AG04450 (cell line): ENCODE measurements around the gene DNM3. TPM values are rescaled to one million over a fixed set of nuclear protein-coding genes. Genes with fewer than 3 reads are reported as not detected.

Experiments used
- CTCF ChIA-PET: fragments of 300-600, 350-600 bp; formaldehyde crosslinking; extraction: SDS; loops from one replicate; lab custom pipeline; 2022; ENCODE audit warnings: antibody characterized with exemption, inconsistent platforms; lab: Charles Lee
- POLR2A ChIA-PET: fragments of 350-600 bp; formaldehyde crosslinking; extraction: SDS; loops from one replicate; lab custom pipeline; 2021; ENCODE audit warnings: antibody characterized with exemption, inconsistent platforms; lab: Yijun Ruan, JAX
- DNase-seq: peaks from one replicate; pipeline ENCODE4 v3.0.0-alpha.2; 2011; ENCODE audit warnings: low read depth, low spot score
- H3K27ac ChIP-seq: one replicate; pipeline ENCODE4 v1.5.1; 2012; ENCODE audit warnings: low read depth, low read length, control low read depth
- H3K27me3 ChIP-seq: one replicate; pipeline ENCODE4 v1.6.0; 2012; ENCODE audit warnings: low read length; ENCODE audit not compliant: control insufficient read depth, insufficient read depth
- H3K4me3 ChIP-seq: 2 replicates; pipeline ENCODE4 v1.5.1; 2011; ENCODE audit warnings: mild to moderate bottlenecking, low read depth, low read length, control low read depth
- H3K9me3 ChIP-seq: 2 replicates; pipeline ENCODE4 v1.5.1; 2012; ENCODE audit warnings: low read length; ENCODE audit not compliant: control insufficient read depth, insufficient read depth
- polyA plus RNA-seq: library from polyadenylated mRNA; depleted of rRNA; stranded (reverse); fragments of >200 nt; gene quantifications from 2 replicates; pipeline ENCODE4 v1.2.3, GENCODE V29; 2011
- TF ChIP-seq, protein P1 (sequence below): IDR thresholded peaks from 2 replicates; pipeline ENCODE4 v1.5.1; 2011; ENCODE audit warnings: low read depth, low read length, control low read depth, inconsistent platforms

DNM3 gene
- polyA plus RNA-seq, 1 experiment: 0.37 TPM

DNA sequence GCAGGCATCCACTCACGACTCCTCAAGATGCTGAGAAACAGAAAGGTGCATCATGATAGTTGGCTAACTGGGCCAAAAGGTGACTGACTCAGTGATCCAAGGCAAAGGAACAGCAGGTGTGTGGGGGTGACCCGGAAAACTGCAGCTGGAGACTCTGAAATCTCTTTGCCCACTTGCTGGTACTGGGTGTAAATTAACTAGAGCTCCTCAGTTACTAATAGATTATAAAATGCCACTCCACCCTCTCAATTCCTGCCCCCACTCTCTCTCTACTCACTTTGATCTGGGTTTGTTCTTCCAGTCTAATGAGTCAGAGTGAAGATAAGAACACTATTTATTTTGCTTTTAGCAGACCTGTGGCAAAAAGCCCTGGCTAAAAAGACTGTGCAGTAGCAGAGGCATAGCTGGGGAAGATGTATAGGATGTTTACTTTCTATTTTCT lies 609.7 kb downstream of the DNM3 start:
- Histone ChIP-seq H3K9me3 (no peaks in the 10 kb centered on the region), H3K4me3 (no peak overlapping the region), H3K27me3 (peaks cover 11% of the 10 kb centered on the region), H3K27ac (no peak overlapping the region)
- POLR2A ChIA-PET: interaction anchor here (0.7 to 1.0 kb wide), 2 partner anchors 81 to 338 kb away, joined by 3 to 14 read pairs; no protein-coding TSS in a partner anchor
- DNase-seq: peak; percentile 29
- TF ChIP-seq, protein P1, sequence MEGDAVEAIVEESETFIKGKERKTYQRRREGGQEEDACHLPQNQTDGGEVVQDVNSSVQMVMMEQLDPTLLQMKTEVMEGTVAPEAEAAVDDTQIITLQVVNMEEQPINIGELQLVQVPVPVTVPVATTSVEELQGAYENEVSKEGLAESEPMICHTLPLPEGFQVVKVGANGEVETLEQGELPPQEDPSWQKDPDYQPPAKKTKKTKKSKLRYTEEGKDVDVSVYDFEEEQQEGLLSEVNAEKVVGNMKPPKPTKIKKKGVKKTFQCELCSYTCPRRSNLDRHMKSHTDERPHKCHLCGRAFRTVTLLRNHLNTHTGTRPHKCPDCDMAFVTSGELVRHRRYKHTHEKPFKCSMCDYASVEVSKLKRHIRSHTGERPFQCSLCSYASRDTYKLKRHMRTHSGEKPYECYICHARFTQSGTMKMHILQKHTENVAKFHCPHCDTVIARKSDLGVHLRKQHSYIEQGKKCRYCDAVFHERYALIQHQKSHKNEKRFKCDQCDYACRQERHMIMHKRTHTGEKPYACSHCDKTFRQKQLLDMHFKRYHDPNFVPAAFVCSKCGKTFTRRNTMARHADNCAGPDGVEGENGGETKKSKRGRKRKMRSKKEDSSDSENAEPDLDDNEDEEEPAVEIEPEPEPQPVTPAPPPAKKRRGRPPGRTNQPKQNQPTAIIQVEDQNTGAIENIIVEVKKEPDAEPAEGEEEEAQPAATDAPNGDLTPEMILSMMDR: no peak
- CTCF ChIA-PET: interaction anchor here (0.5 to 5.0 kb wide), 16 partner anchors 8 to 649 kb away, joined by 3 to 66 read pairs (median 5); no protein-coding TSS in a partner anchor

DNA sequence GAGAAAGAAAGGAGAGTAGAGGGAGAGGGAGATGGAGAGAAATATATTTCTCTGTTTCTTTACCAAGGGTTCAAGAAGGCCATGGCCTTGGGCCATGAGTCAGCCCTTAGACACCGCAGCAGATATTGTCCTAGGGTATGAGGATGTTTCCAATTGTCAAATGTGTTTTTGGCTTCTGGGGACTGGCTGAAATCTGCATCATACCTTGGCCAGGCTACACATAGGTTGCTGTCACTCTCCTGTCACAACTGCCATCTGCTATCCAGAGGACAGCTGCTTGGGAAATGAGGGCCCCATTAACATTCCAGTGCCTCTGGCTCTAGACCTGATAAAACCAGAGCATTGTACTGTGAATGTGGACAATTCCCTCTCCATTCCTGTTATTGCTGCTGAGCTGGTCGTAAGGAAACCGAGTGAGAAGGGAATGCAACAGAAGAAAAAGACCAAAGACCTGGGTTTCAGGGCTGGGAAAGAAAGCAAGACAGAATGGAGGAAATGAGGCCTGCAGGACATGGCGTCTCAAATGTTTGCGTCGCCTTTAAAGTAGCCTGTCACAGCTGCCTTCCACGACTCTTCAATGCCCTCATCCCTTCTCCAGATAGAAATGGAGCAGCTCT lies 611.3 kb downstream of the DNM3 start:
- TF ChIP-seq, protein P1: no peak
- no peak for DNase-seq
- ChIA-PET POLR2A (no interaction called here), CTCF (interaction anchor here (0.9 to 5.0 kb wide), 3 partner anchors 267 to 450 kb away, joined by 5 to 26 read pairs (median 5); no protein-coding TSS in a partner anchor)
- no peak overlapping the region for H3K4me3 ChIP-seq
- no peak overlapping the region for H3K27ac ChIP-seq
- H3K9me3 ChIP-seq: no peaks in the 10 kb centered on the region
- H3K27me3 ChIP-seq: peaks cover 13% of the 10 kb centered on the region

DNA sequence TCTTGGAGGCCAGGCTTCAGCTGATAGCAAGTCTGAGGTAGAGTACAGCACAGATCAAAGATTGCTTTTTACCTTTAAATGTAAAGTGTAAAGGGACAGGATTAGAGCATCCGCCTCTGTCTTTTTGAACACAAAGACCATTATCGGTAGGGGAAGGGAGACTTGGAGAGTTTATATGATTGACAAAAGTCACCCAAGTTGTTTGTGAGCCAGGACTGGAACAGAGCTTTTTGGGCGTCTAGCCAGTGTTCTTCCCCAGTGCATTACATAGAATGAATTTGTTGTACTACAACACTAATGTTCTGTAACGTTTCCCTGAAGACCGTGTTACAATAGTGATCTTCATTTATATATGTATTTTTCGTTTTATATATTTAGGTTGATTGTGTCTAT lies 611.9 kb downstream of the DNM3 start:
- Histone ChIP-seq H3K27me3 (peaks cover 13% of the 10 kb centered on the region), H3K4me3 (no peak overlapping the region), H3K27ac (no peak overlapping the region), H3K9me3 (no peaks in the 10 kb centered on the region)
- DNase-seq: no peak
- CTCF ChIA-PET: interaction anchor here (0.9 to 1.4 kb wide), 3 partner anchors 266 to 451 kb away, joined by 5 to 6 read pairs (median 5); no protein-coding TSS in a partner anchor
- POLR2A ChIA-PET: no interaction called here
- TF ChIP-seq, protein P1: no peak

DNA sequence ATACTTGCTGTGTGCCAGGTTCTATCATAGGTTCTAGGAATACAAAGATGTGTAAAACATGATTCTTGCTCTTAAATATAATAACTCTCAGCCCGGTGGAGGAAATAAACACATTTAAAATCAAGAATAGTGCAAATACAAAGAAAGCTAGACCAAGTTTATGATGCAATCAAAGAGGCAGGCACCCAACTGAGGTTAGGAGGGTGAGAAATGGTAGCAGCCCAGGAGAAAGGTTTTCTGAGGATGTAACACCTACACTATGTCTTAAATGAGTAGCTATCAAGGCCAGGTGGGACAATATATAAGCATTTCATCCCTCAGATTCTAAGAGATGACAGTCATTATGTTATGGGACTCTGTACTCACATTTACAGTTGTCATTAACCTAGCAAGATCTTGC lies 612.3 kb downstream of the DNM3 start:
- TF ChIP-seq, protein P1: no peak
- no peak for DNase-seq
- ChIA-PET CTCF (interaction anchor here (1.0 to 1.4 kb wide), 2 partner anchors 266 to 451 kb away, joined by 5 to 6 read pairs; no protein-coding TSS in a partner anchor), POLR2A (no interaction called here)
- Histone ChIP-seq H3K9me3 (no peaks in the 10 kb centered on the region), H3K4me3 (no peak overlapping the region), H3K27me3 (peaks cover 13% of the 10 kb centered on the region), H3K27ac (no peak overlapping the region)

DNA sequence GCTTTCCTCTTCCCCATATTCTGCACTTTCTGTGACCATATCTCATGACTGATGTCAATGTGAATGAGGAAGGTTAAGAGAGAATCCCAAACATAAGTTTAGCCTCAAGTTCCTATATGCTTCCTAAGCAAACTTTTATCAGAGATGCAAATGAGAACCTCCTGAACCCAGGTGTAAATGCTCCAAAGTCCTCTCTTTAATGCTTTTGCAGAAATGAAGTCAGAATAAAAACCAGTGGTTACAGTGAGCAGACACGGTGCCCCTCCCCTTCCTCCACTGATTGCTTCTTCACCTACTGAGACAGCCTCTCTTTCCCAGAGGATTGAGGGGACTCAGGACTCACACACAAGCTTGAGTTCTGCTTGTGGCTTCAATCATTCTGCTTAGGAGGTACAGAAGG lies 614.2 kb downstream of the DNM3 start:
- no peak for DNase-seq
- H3K9me3 ChIP-seq: no peaks in the 10 kb centered on the region
- TF ChIP-seq, protein P1: no peak
- ChIA-PET CTCF (no interaction called here), POLR2A (no interaction called here)
- no peak overlapping the region for H3K4me3 ChIP-seq
- peaks cover 18% of the 10 kb centered on the region for H3K27me3 ChIP-seq
- no peak overlapping the region for H3K27ac ChIP-seq
